CD4-positive, alpha-beta T cell (primary cell): ENCODE data around the gene OR2AT4. TPM values are rescaled to one million over a fixed set of nuclear protein-coding genes. Genes with fewer than 3 reads are reported as not detected.
"Not testable (repeated sequence)": the region's sequence is repeated elsewhere in the genome, so short reads cannot be mapped to it uniquely, and the experiment has no call there.

ENCODE experiments used
- ATAC-seq: fragments of 200-7000 bp; cut with Tn5 transposase; one replicate; pipeline ENCODE4 v1.10.0; 2022; ENCODE audit warnings: mild to moderate bottlenecking; ENCODE audit not compliant: poor library complexity
- CTCF ChIA-PET: fragments of 350-600 bp; sonication (Branson Sonifier 250); formaldehyde crosslinking; loops from one replicate; lab custom pipeline; 2021; ENCODE audit warnings: antibody characterized with exemption, inconsistent platforms; lab: Charles Lee
- POLR2A ChIA-PET: fragments of 350-600 bp; sonication (Branson Sonifier 250); formaldehyde crosslinking; loops from one replicate; lab custom pipeline; 2021; ENCODE audit warnings: antibody characterized with exemption, inconsistent platforms; lab: Charles Lee
- DNase-seq, 14 experiments: peaks; one replicate each; pipeline ENCODE4 v3.0.0-alpha.2; 2013 to 2020; ENCODE audit warnings: mixed read lengths in 2 of 14
- H3K27ac ChIP-seq, 2 donors: one replicate each; pipeline versions ENCODE4 v1.5.1 to v1.7.0; 2013; ENCODE audit warnings: low read length in 2 of 2, low read depth in 1 of 2, mild to moderate bottlenecking in 1 of 2
- H3K27me3 ChIP-seq, 2 experiments: 1 replicate in 1 of 2; 2 replicates in 1 of 2; pipeline versions ENCODE4 v1.6.1 to v1.7.0; 2013; ENCODE audit warnings: low read length in 2 of 2, control low read depth in 1 of 2, mild to moderate bottlenecking in 1 of 2, moderate library complexity in 1 of 2; ENCODE audit not compliant: insufficient read depth in 2 of 2, control insufficient read depth in 1 of 2
- H3K36me3 ChIP-seq: one replicate; pipeline ENCODE4 v1.6.1; 2013; ENCODE audit warnings: low read length, control low read depth; ENCODE audit not compliant: insufficient read depth
- H3K4me1 ChIP-seq: one replicate; pipeline ENCODE4 v1.6.1; 2013; ENCODE audit warnings: low read length, control low read depth; ENCODE audit not compliant: insufficient read depth
- H3K4me3 ChIP-seq: one replicate; pipeline ENCODE4 v1.5.1; 2013; ENCODE audit warnings: mild to moderate bottlenecking, low read length, moderate library complexity
- H3K9me3 ChIP-seq, 2 experiments: 1 replicate in 1 of 2; 2 replicates in 1 of 2; pipeline versions ENCODE4 v1.6.1 to v1.7.0; 2013; ENCODE audit warnings: low read length in 2 of 2, mild to moderate bottlenecking in 2 of 2, control low read depth in 1 of 2, moderate library complexity in 1 of 2; ENCODE audit not compliant: control insufficient read depth in 1 of 2, insufficient read depth in 1 of 2
- H3K27ac Mint-ChIP-seq: one replicate; pipeline ENCODE4 v1.8.0; 2020; ENCODE audit warnings: mixed read lengths
- H3K27me3 Mint-ChIP-seq: one replicate; pipeline ENCODE4 v1.8.0; 2021; ENCODE audit warnings: mixed read lengths
- H3K36me3 Mint-ChIP-seq: one replicate; pipeline ENCODE4 v1.8.0; 2021; ENCODE audit warnings: low read depth, mixed read lengths
- H3K4me1 Mint-ChIP-seq: one replicate; pipeline ENCODE4 v1.8.0; 2021; ENCODE audit warnings: low read depth, mixed read lengths
- H3K4me3 Mint-ChIP-seq: one replicate; pipeline ENCODE4 v1.8.0; 2020; ENCODE audit warnings: mild to moderate bottlenecking, mixed read lengths
- H3K9me3 Mint-ChIP-seq: one replicate; pipeline ENCODE4 v1.8.0; 2020; ENCODE audit warnings: mixed read lengths
- CTCF ChIP-seq: fragments of 200-600 bp; IDR thresholded peaks from one replicate; pipeline ENCODE4 v1.8.0; 2022; ENCODE audit warnings: antibody characterized with exemption, mild to moderate bottlenecking
- intact Hi-C, 2 experiments: fragments of 100-400 bp; cut with DNase I in 1 of 2; cut with micrococcal nuclease in 1 of 2; formaldehyde crosslinking; loops; one replicate each; pipeline versions ENCODE4 v1.15.1 to v1.9.0; 2023 to 2025; cut with DNase I, micrococcal nuclease
- total RNA-seq, 174 experiments: library from RNA in 2 of 174; stranded (reverse) in 2 of 174; gene quantifications; one replicate each; pipeline ENCODE4 v1.2.3 and lab custom pipeline; 2021 to 2026

OR2AT4 gene
- total RNA-seq, 2 experiments from 2014 or later = not detected

GRCh38 chr11:75052457-75052856 lies 44.2 kb downstream of the OR2AT4 start:
- peaks cover 12% of the 10 kb centered on the region for H3K27me3 Mint-ChIP-seq
- ATAC-seq (no peak), DNase-seq (no peak)
- no peaks in the 10 kb centered on the region for H3K36me3 ChIP-seq
- peaks cover 16% of the 10 kb centered on the region for H3K9me3 Mint-ChIP-seq
- no peaks in the 10 kb centered on the region for H3K36me3 Mint-ChIP-seq
- intact Hi-C loops = no loop called here
- no peak overlapping the region for H3K4me3 Mint-ChIP-seq
- no peak overlapping the region for H3K27ac Mint-ChIP-seq
- H3K4me1 ChIP-seq = no peaks in the 10 kb centered on the region
- no peaks in the 10 kb centered on the region for H3K4me1 Mint-ChIP-seq
- TF ChIP-seq CTCF = no peak
- POLR2A ChIA-PET = interaction anchor here (0.7 kb wide), 1 partner anchor 125 kb away, joined by 3 read pairs; no protein-coding TSS in a partner anchor
- H3K27ac ChIP-seq = no peak overlapping the region
- H3K9me3 ChIP-seq = peaks cover 4% of the 10 kb centered on the region in 2 experiments
- peaks cover 0 to 4% of the 10 kb centered on the region in 2 experiments for H3K27me3 ChIP-seq
- H3K4me3 ChIP-seq = no peak overlapping the region
- CTCF ChIA-PET = no interaction called here

- Histone ChIP-seq H3K27me3 (peaks cover 0 to 4% of the 10 kb centered on the region in 2 experiments), H3K36me3 (no peaks in the 10 kb centered on the region), H3K9me3 (peaks cover 4% of the 10 kb centered on the region in 2 experiments), H3K27ac (no peak overlapping the region), H3K4me1 (no peaks in the 10 kb centered on the region), H3K4me3 (no peak overlapping the region)
- CTCF ChIA-PET = no interaction called here
- no peak for TF ChIP-seq CTCF
- Mint-ChIP-seq H3K4me3 (no peak overlapping the region), H3K9me3 (peaks cover 16% of the 10 kb centered on the region), H3K27me3 (peaks cover 12% of the 10 kb centered on the region), H3K27ac (no peak overlapping the region), H3K4me1 (no peaks in the 10 kb centered on the region), H3K36me3 (no peaks in the 10 kb centered on the region)
- ATAC-seq = no peak
- POLR2A ChIA-PET = no interaction called here
- intact Hi-C loops = no loop called here
- no peak for DNase-seq
Measured at GRCh38 chr11:75051043-75051442, 45.6 kb downstream of the OR2AT4 start.

GRCh38 chr11:75050516-75050915 lies 46.2 kb downstream of the OR2AT4 start:
- no peaks in the 10 kb centered on the region for H3K4me1 ChIP-seq
- peaks cover 4% of the 10 kb centered on the region in 2 experiments for H3K9me3 ChIP-seq
- POLR2A ChIA-PET = no interaction called here
- H3K9me3 Mint-ChIP-seq = peaks cover 16% of the 10 kb centered on the region
- no peak overlapping the region for H3K4me3 Mint-ChIP-seq
- no peak overlapping the region for H3K4me3 ChIP-seq
- ATAC-seq (no peak), DNase-seq (no peak)
- intact Hi-C loops = no loop called here
- no peaks in the 10 kb centered on the region for H3K36me3 ChIP-seq
- H3K27me3 ChIP-seq = peaks cover 0 to 4% of the 10 kb centered on the region in 2 experiments
- no peak for TF ChIP-seq CTCF
- no peaks in the 10 kb centered on the region for H3K4me1 Mint-ChIP-seq
- CTCF ChIA-PET = no interaction called here
- H3K27me3 Mint-ChIP-seq = peaks cover 12% of the 10 kb centered on the region
- no peaks in the 10 kb centered on the region for H3K36me3 Mint-ChIP-seq
- H3K27ac Mint-ChIP-seq = no peak overlapping the region
- H3K27ac ChIP-seq = no peak overlapping the region

- H3K27ac Mint-ChIP-seq, H3K27me3 ChIP-seq, POLR2A ChIA-PET: not testable (repeated sequence)
Measured at GRCh38 chr11:75049501-75050266, 47.0 kb downstream of the OR2AT4 start.

More at GRCh38 chr11:75049501-75050266, 47.0 kb downstream of the OR2AT4 start:
- H3K36me3 ChIP-seq, H3K36me3 Mint-ChIP-seq, DNase-seq, CTCF ChIA-PET, H3K9me3 ChIP-seq, intact Hi-C loops, ATAC-seq, H3K4me3 ChIP-seq, H3K27ac ChIP-seq, H3K4me1 ChIP-seq, H3K4me1 Mint-ChIP-seq, H3K4me3 Mint-ChIP-seq: not testable (repeated sequence)
- peaks cover 16% of the 10 kb centered on the region for H3K9me3 Mint-ChIP-seq
- H3K27me3 Mint-ChIP-seq = peaks cover 12% of the 10 kb centered on the region
